NCI-H146 treated with DMSO at 0.1 percent for 48 hours (cell line): Measurements from ENCODE around the gene SPDYE4.
"Not testable (repeated sequence)": the region's sequence is repeated elsewhere in the genome, so short reads cannot be mapped to it uniquely, and the experiment has no call there.

Experiments
- DNase-seq: peaks from one replicate; lab custom pipeline; 2025; ENCODE audit not compliant: unreplicated experiment; lab: John Stamatoyannopoulos, UW

The SPDYE4 gene

GRCh38 chr17:8758137-8758596 lies at the start of gene SPDYE4:
TSS of gene SPDYE4 (minus strand) at chr17:8758546. CDS start at chr17:8758382, 164 bp downstream.
- DNase-seq: no peak

DNA sequence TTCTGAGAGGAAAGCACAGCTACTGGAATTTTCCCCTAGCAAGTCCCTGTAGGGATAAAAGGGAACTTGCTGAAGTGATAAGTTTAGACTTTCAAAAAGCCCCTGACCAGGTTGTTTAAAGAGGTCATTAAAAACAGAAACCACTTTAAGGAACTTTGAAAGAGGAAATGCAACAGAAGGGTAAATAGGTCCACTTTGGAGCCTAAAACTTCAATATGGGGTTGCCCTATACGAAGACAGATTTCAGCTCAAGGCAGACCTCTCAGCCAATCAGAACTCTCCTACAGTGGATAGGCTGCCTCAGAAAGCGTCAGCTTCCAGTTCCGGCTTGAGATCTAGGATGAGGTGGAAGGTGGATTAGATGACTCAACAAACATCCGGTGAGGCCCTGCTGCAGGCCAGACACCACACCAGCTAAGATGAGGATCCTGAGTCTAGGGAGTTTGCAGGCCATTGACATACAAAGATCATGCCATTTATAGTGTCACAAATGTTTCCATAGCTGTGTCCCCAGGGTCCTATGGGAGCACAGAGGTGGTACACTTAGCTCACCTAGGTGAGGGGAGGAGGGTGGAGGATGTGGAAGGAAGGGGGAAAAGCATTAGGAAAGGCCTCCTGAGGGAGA lies 48.7 kb upstream of the SPDYE4 start:
- DNase-seq: no peak

GRCh38 chr17:8806253-8806925 lies 48.0 kb upstream of the SPDYE4 start:
- DNase-seq: no peak

DNA sequence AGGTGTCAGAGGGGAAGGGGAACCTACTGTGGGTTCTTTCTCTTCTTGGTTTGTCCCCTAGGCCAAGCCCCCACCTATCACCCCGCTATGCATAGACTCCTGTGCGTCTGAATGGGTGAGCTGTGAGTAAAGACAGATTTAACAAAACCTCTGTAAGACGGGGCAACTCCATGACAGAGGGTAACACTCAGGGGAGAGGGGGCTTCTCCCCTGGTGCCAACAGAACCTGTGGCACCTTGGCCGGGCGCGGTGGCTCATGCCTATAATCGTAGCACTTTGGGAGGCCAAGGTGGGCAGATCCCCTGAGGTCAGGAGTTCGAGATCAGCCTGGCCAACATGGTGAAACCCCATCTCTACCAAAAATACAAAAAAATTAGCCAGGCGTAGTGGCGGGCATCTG lies 47.0 kb upstream of the SPDYE4 start:
- DNase-seq: not testable (repeated sequence)

DNA sequence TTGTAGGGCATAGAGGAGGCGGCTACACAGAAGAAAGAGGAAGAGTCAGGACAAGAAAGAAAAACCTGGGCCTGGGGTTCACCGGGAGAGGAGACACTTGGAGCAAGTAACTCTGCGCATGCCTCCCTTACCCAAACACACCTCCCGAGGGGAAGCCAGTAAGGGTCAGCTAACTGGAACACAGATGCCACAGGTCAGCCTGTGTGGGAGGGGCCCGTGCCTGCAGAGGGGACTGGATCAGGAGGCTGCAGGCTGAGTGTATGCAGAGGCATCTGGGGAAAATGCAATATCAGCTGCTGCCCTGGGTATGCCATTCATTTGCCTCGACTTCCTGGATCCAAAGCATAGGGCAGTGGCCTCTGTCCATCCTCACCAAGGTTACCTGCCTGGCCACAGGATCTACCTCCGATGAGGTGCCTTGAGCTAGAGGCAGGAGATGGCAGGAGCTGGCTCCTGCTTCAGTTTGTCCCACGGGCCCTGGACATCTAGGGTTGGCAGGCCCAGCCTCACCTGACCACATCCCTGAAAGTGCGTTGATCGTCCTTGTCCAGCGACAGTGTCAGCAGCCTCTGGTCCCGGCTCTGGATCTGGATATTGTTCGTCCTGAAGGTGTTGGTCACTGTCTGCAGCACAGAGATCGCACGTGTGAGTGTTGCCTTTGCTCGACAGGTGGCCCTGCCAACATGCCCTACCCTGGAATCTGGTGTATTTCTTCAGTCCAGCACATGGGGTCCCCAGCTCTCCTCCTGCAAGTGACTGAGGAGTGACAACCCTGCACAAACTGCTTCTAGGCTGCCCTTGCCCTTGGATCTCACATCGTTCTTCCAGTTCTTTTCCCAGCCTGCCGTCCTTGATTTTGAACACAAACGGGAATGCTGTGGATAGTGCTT lies 45.4 kb upstream of the SPDYE4 start:
- DNase-seq: peak; percentile 6

GRCh38 chr17:8801135-8801840 lies 42.9 kb upstream of the SPDYE4 start:
- peak; percentile 15 for DNase-seq

DNA sequence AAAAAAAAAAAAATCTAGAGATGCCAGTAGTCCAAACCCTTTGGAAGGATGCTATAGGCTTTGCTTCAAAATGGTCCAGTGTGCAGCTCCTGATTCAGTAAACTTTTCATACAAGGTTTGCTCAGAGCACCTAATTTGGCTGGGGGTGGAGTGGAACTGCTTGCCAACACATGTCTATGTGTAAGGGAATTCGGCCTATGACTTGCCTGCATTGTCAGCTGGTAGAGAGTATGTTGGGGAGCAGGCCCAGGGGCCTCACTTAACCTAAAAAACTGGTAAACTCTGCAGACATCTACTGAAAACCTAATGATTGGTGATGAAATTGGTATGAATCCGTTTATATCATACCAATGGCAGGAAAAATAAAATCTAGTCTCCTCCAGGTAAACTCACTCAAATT lies 42.3 kb upstream of the SPDYE4 start:
- DNase-seq: no peak

- DNase-seq: no peak
These were observed 41.3 kb upstream of the SPDYE4 start for GRCh38 chr17:8799570-8800212.

- peak; percentile 80 for DNase-seq
These were observed 40.7 kb upstream of the SPDYE4 start, which contains the start of gene MFSD6L for GRCh38 chr17:8798846-8799569. TSS of gene MFSD6L (minus strand) at chr17:8799365. CDS start at chr17:8799120, 245 bp downstream.

DNA sequence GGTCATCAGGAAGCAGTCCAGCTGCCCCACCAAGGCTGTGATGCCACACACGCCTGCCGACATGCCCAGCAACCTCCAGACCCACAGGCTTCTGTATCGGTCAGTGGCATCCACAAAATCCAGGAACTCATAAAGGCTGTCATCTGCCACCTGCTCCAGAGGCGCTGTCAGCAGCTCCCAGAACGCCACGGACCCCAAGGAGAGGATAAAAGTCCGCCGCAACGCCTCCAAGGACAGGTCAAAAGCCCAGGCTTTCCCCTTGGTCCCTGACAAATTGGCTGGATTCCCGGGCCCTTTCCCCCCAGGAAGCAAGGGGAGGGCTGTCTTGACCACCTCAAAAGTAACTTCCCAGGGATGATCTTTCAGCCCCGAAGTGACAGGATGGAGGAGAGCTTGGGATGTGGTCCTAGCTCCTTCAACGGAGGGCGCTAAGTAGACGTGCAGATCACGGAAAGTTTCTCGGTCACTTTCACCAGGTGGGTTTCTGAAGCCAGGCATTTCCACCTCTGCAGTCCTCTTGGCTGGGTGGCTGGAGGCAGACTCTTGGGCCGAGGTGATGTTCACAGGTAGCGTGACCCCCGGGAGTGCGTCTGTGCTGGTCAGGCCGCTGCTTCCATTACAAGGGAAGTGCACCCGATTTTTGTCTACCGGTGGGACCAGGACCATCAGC lies 40.0 kb upstream of the SPDYE4 start:
- no peak for DNase-seq

- DNase-seq: no peak
These were observed 39.4 kb upstream of the SPDYE4 start for GRCh38 chr17:8797621-8798175.

GRCh38 chr17:8794636-8795035 lies 36.3 kb upstream of the SPDYE4 start:
- no peak for DNase-seq

GRCh38 chr17:8793649-8794048 lies 35.3 kb upstream of the SPDYE4 start:
- DNase-seq: no peak

GRCh38 chr17:8792646-8793045 lies 34.3 kb upstream of the SPDYE4 start:
- DNase-seq: no peak

GRCh38 chr17:8791910-8792270 lies 33.5 kb upstream of the SPDYE4 start:
- no peak for DNase-seq

GRCh38 chr17:8791248-8791909 lies 33.0 kb upstream of the SPDYE4 start:
- no peak for DNase-seq

GRCh38 chr17:8789743-8790142 lies 31.4 kb upstream of the SPDYE4 start:
- DNase-seq: no peak

- DNase-seq: no peak
These were observed 30.7 kb upstream of the SPDYE4 start for GRCh38 chr17:8788998-8789397.
